Keratinocyte (primary cell): Measurements from ENCODE around the gene PALD1. TPM values are rescaled to one million over a fixed set of nuclear protein-coding genes. Genes with fewer than 3 reads are reported as not detected.

Experiments used
- DNase-seq: peaks from one replicate; pipeline ENCODE4 v3.0.0-alpha.2; 2011; ENCODE audit warnings: low read depth, missing footprints, low spot score
- FAIRE-seq: peaks from 2 replicates; lab custom pipeline; 2011; peaks lifted over from hg19 to GRCh38; lab: Jason Lieb, UNC
- H2AFZ ChIP-seq: 2 replicates; pipeline ENCODE4 v1.6.0; 2012; ENCODE audit warnings: low read length, control low read depth, inconsistent platforms; ENCODE audit not compliant: control insufficient read depth
- H3K27ac ChIP-seq: 2 replicates; pipeline ENCODE4 v1.5.1; 2011; ENCODE audit warnings: low read length; ENCODE audit not compliant: control insufficient read depth, insufficient read depth
- H3K27me3 ChIP-seq: 3 replicates; pipeline ENCODE4 v1.6.0; 2011; ENCODE audit warnings: low read length; ENCODE audit not compliant: control insufficient read depth, insufficient read depth; ENCODE audit errors: extremely low read depth
- H3K36me3 ChIP-seq, 2 experiments: 2 replicates in 1 of 2; 3 replicates in 1 of 2; pipeline ENCODE4 v1.5.1; 2011; ENCODE audit warnings: low read length in 2 of 2, mild to moderate bottlenecking in 1 of 2; ENCODE audit not compliant: control insufficient read depth in 2 of 2, insufficient read depth in 2 of 2; ENCODE audit errors: extremely low read depth in 1 of 2
- H3K4me1 ChIP-seq: 3 replicates; pipeline ENCODE4 v1.5.1; 2011; ENCODE audit warnings: low read length; ENCODE audit not compliant: control insufficient read depth, insufficient read depth; ENCODE audit errors: extremely low read depth
- H3K4me2 ChIP-seq: 3 replicates; pipeline ENCODE4 v1.6.0; 2011; ENCODE audit warnings: low read depth, low read length; ENCODE audit not compliant: control insufficient read depth, insufficient read depth; ENCODE audit errors: extremely low read depth
- H3K4me3 ChIP-seq, 3 experiments: fragments of 200-600 bp in 1 of 3; sonication (generic) in 1 of 3; 2 replicates in 2 of 3; 3 replicates in 1 of 3; pipeline ENCODE4 v1.5.1; 2011 to 2016; ENCODE audit warnings: low read length in 3 of 3, mild to moderate bottlenecking in 3 of 3, control low read depth in 2 of 3, inconsistent platforms in 1 of 3, low read depth in 1 of 3, mixed read lengths in 1 of 3, mixed run types in 1 of 3, moderate library complexity in 1 of 3; ENCODE audit not compliant: control insufficient read depth in 2 of 3, insufficient read depth in 2 of 3; ENCODE audit errors: extremely low read depth in 1 of 3
- H3K79me2 ChIP-seq: 2 replicates; pipeline ENCODE4 v1.6.0; 2012; ENCODE audit warnings: low read length; ENCODE audit not compliant: control insufficient read depth, insufficient read depth
- H3K9ac ChIP-seq: 3 replicates; pipeline ENCODE4 v1.6.0; 2011; ENCODE audit warnings: low read length; ENCODE audit not compliant: control insufficient read depth, insufficient read depth; ENCODE audit errors: extremely low read depth
- H3K9me1 ChIP-seq: 3 replicates; pipeline ENCODE4 v1.6.0; 2011; ENCODE audit warnings: low read length; ENCODE audit not compliant: control insufficient read depth, insufficient read depth; ENCODE audit errors: extremely low read depth
- H3K9me3 ChIP-seq: 2 replicates; pipeline ENCODE4 v1.5.1; 2012; ENCODE audit warnings: low read depth, low read length; ENCODE audit not compliant: control insufficient read depth
- H4K20me1 ChIP-seq: 3 replicates; pipeline ENCODE4 v1.6.0; 2011; ENCODE audit warnings: low read length; ENCODE audit not compliant: control insufficient read depth, insufficient read depth; ENCODE audit errors: extremely low read depth
- CTCF ChIP-seq, 3 experiments: IDR thresholded peaks in 1 of 3; conservative IDR thresholded peaks in 1 of 3; optimal IDR thresholded peaks in 1 of 3; 2 replicates in 2 of 3; 3 replicates in 1 of 3; pipeline versions ENCODE3 to v1.5.1; 2011; ENCODE audit warnings: low read length in 3 of 3, mild to moderate bottlenecking in 3 of 3, moderate library complexity in 2 of 3, control low read depth in 1 of 3, inconsistent platforms in 1 of 3; ENCODE audit not compliant: insufficient read depth in 2 of 3; ENCODE audit errors: extremely low read depth in 1 of 3
- EZH2 ChIP-seq: IDR thresholded peaks from one replicate; pipeline ENCODE4 v1.6.1; 2012; ENCODE audit warnings: inconsistent platforms, mild to moderate bottlenecking, low read length, moderate library complexity
- dilution Hi-C: fragments of 300-500 bp; cut with MboI; formaldehyde crosslinking; loops from one replicate; pipeline ENCODE4 v1.7.0; 2020; ENCODE audit warnings: low sequenced_read_pairs; ENCODE audit not compliant: extremely low pct_ligation_motif_present
- polyA plus RNA-seq, 5 experiments: library from polyadenylated mRNA; depleted of rRNA in 3 of 5; stranded (reverse) in 3 of 5; stranded (forward) in 1 of 5; unstranded in 1 of 5; fragments of >200 nt; gene quantifications; 1 replicate in 1 of 5; 2 replicates in 3 of 5; 3 replicates in 1 of 5; pipeline versions ENCODE4 v1.2.1 to v1.2.3, GENCODE V29; 2011 to 2012; ENCODE audit warnings: missing spikeins in 2 of 5, low read depth in 1 of 5, low replicate concordance in 1 of 5

Gene PALD1
- polyA plus RNA-seq, 1 donor (not counting 4 experiments of a cell fraction or from before 2014, with no cell fraction given): 0.83 TPM

GRCh38 chr10:70502406-70502805 lies 23.8 kb downstream of the PALD1 start:
- Histone ChIP-seq H3K36me3 (no peaks in the 10 kb centered on the region), H3K4me1 (no peaks in the 10 kb centered on the region), H3K4me2 (no peak overlapping the region), H3K9me3 (no peaks in the 10 kb centered on the region), H3K9ac (no peak overlapping the region), H3K27ac (no peak overlapping the region), H2AFZ (no peak overlapping the region), H3K9me1 (no peaks in the 10 kb centered on the region), H3K27me3 (no peaks in the 10 kb centered on the region), H3K4me3 (no peak overlapping the region), H3K79me2 (no peaks in the 10 kb centered on the region), H4K20me1 (no peaks in the 10 kb centered on the region)
- FAIRE-seq (no peak), DNase-seq (no peak)
- TF ChIP-seq CTCF (optimal IDR thresholded peaks at IDR 0.05 in 1 of 3, IDR thresholded peaks at IDR 0.05 in 1 of 3, conservative IDR thresholded peaks at IDR 0.05 in 1 of 3; ENCODE audit: extremely low read depth in 1 of 3, insufficient read depth in 2 of 3, low read length in 3 of 3) (no peak), EZH2 (no peak)
- dilution Hi-C loops: no loop called here

DNA sequence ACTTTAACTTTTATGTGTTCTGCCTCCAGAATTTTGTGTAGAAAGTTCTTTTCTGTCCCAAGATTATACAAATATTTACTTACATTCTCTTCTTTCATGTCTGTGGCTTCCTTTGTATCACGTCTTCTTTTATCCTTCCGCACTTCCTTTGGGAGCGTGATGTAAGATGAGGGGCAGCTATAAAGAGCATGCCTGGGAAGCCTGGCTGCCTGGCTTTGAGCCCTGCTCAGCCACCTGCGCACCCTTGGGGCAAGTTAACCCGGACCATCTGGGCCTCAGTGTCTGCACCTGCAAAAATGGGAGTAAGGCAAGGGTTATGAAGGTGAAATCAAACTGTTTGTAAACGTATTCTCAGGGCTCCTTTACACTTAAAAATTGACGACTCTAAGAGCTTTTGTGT lies 25.2 kb downstream of the PALD1 start:
- TF ChIP-seq CTCF (optimal IDR thresholded peaks at IDR 0.05 in 1 of 3, IDR thresholded peaks at IDR 0.05 in 1 of 3, conservative IDR thresholded peaks at IDR 0.05 in 1 of 3; ENCODE audit: extremely low read depth in 1 of 3, insufficient read depth in 2 of 3, low read length in 3 of 3) (no peak), EZH2 (no peak)
- Histone ChIP-seq H3K27ac (no peak overlapping the region), H3K27me3 (no peaks in the 10 kb centered on the region), H3K9me1 (no peaks in the 10 kb centered on the region), H3K4me1 (no peaks in the 10 kb centered on the region), H3K9ac (no peak overlapping the region), H3K79me2 (no peaks in the 10 kb centered on the region), H4K20me1 (no peaks in the 10 kb centered on the region), H3K9me3 (no peaks in the 10 kb centered on the region), H3K4me2 (no peak overlapping the region), H3K36me3 (no peaks in the 10 kb centered on the region), H3K4me3 (no peak overlapping the region), H2AFZ (no peak overlapping the region)
- dilution Hi-C loops: no loop called here
- no peak for FAIRE-seq
- DNase-seq: no peak
